ENCODE data around the gene DNAJA3.

Gene DNAJA3

DNA sequence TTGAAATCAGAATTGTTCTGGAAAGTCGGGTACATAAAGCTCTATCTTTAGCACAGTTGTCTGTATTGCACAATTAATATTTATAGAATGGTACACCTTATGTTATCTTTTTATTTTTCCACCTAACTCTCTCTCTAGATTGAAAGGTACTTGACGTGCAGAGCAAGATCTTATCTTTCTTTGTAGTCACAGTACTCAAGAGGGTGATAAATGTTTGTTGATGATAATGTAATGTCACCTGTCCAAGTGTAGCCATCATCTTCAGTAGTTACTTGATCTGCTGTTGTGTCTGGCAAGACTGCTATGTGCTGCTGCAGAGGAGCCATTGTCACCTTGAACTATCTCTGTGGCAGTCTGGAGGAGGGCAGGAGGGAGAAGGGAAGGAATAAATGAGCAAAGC lies 55.9 kb downstream of the DNAJA3 start:
- no peak for DNase-seq

DNA sequence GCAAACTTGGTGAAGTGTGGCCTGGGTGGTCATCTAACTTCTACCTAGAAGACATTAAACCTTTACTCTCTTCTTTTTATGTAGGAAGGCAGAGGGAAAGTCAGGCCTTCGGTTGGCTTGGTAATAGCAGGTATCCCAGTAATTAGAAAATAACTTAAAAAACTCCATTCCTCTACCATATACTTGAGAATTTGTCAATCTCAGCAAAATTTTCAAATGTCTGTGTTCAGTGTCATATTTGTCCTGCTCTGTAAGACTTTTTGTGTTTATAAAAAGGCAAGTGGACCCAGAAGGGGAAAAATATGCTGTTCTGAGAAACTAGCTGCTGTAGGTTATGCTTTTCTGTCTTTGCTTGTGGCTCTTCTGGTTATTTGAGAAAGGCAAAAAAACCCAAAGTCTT lies 56.3 kb downstream of the DNAJA3 start:
- DNase-seq = no peak

DNA sequence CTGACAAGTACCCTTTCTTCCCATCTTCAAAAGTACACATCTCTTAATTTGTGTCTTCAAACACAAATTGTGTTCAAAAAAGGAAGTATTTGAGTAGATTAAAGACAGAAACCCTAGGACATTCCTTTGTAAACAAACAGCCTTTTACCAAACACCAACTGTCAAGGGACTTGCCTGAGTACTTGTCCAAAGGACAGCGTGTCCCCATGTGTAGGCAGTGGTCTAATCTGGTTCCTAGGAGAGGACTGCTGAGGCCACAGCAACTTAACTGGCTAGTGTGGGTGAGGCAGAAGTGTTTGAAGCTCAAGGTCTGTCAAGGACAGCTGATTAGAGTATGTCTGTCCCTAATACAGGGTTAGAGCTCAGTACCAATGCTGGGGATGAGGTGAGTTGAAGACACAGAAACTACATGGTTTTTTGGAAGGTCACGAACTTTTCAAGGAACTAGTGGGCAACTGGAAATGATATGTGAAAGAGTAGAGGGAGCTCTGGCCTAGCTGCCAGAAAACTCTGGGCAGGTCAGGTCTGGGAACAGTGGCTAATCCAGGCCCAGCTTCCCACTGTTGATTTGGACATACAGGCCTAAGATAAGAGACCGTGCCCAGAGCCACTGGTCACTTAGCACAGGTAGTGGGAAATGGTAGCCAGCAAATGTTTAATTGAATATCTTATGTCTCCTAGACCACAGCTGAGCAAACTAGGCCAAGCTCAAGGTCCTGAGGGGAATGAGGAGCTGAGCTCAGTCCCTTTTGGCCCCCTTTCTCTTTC lies 60.6 kb downstream of the DNAJA3 start:
- no peak for DNase-seq

DNA sequence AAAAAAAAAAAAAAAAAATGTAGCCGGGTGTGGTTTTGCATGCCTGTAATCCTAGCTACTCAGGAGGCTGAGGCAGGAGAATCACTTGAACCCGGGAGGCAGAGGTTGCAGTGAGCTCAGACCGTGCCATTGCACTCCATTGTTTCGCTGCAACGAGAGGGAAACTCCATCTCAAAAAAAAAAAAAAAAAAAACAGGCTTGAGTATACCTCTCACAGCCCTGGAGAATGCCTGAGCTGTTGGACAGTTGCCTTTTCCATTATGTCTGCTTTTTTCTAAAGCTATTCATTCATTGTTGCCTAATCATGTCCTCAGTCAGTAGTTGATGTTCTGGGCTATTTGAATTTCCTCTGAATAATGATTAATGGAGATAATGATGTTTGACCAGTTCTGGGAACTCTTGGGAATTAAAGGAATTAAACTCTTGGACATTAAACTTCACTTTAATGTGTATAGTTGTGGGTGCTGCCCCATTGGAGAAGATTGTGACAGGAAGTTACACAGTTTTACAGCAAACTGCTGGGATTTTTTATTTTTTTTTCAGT lies 62.4 kb downstream of the DNAJA3 start:
- no peak for DNase-seq

DNA sequence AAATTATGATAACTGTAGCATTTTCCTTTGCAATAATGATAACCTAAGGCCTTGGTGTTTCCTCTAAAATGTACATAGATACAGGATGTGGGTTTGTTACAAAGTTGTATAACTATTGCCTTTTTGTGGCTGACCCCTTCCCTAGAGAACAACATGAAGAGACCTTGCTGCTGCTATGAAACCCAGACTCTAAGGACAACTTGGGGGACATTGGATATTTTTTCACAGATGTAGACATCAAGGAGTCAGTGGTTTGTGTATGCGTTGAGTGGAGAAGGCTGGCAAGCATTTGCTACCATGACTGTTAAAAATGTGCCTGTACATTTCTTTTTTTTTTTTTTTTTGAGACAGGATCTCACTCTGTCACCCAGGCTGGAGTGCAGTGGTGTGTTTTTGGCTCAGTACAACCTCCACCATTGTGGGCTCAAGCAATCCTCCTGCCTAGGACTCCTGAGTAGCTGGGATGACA lies 62.9 kb downstream of the DNAJA3 start:
- no peak for DNase-seq

DNA sequence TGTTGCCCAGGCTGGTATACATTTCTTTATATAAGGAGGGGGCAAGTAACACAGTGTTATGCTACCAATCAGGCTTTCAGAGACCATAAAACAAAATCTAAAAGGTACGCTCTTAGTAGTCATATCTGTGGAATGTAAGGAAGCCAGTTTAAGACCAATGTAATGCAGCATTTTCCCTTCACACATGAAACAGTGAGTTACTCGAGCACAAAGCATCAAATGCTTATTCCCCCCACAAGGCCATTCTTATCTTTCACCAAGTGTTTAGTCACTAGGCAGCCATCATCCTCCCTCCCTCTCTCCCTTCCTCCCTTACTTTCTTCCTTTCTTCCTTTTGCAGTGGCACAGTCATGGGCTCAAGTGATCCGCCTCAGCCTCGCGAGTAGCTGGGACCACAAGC lies 63.4 kb downstream of the DNAJA3 start:
- DNase-seq = no peak

DNA sequence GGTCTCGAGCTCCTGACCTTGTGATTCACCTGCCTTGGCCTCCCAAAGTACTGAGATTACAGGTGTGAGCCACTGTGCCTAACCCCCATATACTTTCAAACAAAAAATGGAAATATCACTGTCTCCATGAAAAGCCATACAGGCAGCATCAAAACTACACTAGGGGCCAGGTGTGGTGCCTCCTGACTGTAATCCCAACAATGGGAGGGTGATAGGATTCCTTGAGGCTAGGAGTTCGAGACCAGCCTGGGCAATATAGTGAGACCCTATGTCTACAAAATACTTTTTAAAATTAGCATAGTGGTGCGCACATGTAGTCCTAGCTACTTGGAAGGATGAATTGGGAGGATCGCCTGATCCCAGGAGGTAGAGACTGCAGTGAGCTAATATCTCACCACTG lies 66.2 kb downstream of the DNAJA3 start:
- no peak for DNase-seq

DNA sequence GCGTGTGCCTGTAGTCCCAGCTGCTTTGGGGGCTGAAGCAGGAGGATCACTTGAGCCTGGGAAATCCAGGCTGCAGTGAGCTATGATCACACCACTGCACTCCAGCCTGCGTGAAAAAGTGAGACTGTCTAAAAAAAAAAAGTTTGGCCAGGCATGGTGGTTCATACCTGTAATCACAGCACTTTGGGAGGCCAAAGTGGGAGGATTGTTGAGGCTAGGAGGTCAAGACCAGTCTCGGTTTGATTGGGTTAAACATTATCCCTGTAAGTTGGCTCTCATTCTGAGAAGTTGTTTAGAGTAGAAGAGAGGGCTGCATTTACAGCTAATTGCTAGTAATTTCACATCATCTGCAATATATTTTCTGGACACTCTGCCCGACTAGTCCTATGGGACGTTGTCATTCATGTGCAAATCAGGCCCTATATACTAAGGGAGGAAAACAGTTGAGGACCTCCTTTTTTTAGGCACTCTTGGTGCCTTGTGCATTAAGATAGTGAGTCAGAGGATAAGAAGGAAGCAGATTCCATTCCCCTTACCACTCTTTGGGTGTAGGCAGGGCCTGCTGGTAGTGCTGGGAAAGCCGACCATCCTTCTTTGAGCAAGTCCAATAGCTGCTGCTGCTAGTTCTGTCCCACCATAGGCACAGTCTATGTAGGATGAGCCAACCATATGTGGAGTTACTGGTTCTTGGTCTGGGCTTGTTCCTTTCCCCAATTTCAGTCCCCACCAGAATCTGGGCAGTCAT lies 69.2 kb downstream of the DNAJA3 start:
- no peak for DNase-seq

DNA sequence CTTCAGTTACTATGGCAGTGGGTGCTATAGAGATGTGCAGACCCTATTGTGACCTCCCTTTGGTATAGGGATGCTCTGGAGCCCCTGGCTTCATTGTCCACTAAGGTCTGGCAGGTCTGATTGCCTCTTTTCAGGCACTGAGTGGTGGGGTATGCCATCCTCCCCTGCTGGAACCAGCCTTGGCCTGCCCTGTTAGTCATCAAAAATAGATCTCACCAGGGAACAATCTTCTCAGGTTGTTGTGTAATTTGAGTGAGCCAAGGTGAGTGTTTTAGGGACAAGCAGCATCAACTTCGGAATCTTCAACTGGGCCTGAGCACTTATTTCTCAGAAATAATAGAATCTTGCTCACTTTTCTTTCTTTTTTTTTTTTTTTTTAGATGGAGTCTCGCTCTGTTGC lies 70.1 kb downstream of the DNAJA3 start:
- no peak for DNase-seq

DNA sequence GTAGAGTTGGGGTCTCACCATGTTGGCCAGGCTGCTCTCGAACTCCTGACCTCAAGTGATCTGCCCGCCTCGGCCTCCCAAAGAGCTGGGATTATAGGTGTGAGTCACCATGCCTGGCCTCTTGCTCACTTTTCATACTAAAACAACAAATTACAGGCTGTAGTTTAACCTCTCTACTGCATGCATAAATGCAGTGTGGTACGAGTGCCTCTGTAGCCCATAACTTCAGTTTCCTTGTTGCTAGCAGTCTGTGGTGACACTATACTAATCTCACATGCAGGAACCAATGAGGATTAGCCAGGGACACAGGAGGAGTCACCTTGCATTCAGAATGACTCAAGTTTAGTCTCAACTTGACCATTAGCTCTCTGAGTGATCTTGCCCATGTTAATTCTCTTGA lies 70.6 kb downstream of the DNAJA3 start:
- no peak for DNase-seq

DNA sequence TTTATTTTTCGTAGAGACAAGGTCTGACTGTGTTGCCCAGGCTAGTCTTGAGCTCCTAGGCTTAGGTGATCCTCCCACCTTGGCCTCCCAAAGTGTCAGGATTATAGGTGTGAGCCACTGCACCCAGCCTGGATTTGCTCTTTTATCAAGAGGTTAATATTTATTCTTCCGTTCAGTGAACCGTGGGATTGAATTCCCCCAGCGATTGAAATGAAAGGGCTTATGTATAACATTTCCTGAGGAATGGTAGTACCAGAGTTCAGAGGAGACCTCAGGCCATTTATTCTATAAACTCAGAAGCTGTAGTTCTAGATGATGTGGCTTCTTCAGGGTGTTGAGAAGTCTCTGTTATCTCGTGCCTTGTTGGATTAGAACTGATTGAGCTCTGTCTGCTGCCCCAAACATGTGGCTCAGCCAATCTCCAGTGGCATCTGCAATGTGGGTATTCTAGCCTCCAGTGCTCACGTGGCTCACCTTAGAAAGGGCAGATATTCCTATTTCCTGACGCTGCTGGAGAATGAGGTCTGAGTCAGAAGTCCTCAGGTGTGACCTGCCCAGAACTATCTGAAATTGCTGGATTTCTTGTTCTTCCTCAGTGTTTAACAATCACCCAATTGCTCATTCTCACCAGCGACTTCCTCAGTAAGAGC lies 73.0 kb downstream of the DNAJA3 start:
- no peak for DNase-seq

DNA sequence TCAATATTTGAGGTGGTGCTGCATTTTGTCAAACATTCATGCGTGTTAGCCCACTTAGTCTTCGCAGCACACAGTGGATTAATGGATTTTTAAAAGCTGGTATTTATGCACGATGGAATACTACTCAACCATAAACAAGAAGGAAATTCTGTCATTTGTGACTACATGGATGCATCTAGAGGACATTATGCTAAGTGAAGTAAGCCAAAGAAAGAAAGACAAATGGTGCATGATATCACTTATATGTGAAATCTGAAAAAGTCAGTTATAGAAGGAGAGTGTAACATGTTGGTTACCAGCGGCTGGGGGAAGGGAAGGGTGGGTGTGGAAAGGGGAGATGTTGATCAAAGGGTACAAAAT lies 73.5 kb downstream of the DNAJA3 start:
- DNase-seq = no peak

DNA sequence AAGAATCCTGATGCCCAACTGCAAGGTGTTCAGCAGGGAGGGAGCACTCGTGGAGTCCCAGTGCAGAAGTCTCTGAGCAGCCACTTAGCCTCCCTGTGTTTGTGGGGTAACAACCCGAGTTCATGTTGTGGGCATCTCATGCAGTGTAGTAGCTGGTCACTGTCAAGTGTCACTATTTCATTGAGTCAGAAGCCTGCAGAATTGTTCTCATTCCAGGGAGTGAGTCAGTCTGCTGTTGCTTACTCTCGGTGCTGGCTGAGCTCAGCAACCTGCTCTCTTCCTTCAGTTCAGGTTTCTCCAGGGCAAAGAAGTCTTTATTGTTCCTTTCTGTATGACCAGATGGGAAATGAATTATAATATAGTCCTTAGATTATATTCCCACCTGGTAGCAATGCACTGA lies 74.6 kb downstream of the DNAJA3 start:
- peak; percentile 11 for DNase-seq

DNA sequence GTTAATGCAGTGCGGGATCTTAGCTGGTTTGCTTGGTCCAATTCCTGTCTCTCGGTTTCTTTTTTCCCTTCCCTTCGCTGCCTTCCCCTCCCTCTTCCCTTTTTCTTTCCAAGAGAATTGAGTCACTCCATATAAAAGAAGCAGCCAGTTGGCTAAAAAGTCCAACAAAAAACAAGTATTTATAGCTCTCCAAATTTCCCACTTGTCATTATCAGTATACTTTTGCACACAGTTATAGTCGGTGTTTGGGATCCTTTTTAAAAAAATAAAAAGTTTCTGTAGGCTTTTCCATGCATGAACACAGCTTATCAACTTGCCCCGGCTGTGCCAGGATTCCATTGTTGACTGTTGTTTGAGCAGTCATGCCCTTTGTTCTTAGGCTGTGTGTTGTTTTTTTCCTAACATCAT lies 75.4 kb downstream of the DNAJA3 start:
- no peak for DNase-seq

DNA sequence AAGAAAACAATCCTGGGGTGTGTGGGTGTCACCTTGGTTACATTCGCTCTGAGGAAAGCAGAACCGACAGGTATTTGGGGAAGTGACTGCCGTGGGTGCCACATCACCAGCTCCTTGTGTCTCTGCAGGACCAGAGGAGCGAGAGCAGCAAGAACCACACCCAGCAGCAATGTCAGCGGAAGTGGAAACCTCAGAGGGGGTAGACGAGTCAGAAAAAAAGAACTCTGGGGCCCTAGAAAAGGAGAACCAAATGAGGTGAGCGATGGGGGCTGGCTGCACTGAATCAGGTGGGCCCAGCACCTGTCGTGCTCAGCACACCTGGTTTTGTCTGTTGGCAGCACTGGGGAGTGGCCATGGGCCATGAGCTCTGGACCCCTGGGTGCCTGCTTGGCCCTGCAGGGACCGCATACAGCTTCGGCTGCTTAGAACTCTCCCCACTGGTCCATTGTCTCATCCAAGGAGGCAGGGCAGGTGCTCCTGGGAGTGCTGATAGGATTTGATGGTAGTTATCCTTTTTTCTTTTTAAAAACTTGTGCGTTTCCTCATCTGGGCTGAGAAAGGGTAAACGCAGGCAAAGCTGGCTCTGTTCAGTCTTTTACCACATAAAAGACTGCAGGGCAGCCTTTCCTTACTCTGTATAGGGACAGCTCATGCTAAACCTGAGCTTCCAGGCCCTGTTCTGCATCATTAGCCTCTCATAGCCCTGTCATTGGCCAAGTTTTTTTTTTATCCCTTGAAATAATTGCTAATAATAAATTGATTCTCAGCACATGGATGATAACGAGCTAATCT lies 79.9 kb downstream of the DNAJA3 start:
- peak; percentile 74 for DNase-seq

Data from stimulated activated CD4-positive, alpha-beta T cell treated with anti-CD3 and anti-CD28 coated beads, Interleukin-15, amount 100 ng/mL, for 24 hours (primary cell).